ENCODE results near the gene C11orf91.

- TF ChIP-seq EZH2 (IDR thresholded peaks at IDR 0.05) (no peak), CTCF (IDR thresholded peaks at IDR 0.05) (no peak)
Measured at GRCh38 chr11:33670250-33671011, 30.2 kb downstream of the C11orf91 start.

All from neural progenitor cell (in vitro differentiated cells).